Activated CD8-positive, alpha-beta memory T cell treated with anti-CD3 and anti-CD28 coated beads for 36 hours (primary cell): ENCODE data around the gene ZNF814. TPM values are rescaled to one million over a fixed set of nuclear protein-coding genes. Genes with fewer than 3 reads are reported as not detected.
"Not testable (repeated sequence)": the region's sequence is repeated elsewhere in the genome, so short reads cannot be mapped to it uniquely, and the experiment has no call there.

Experiments
- CTCF ChIA-PET: fragments of 350-600 bp; sonication (Branson Sonifier 250); formaldehyde crosslinking; loops from one replicate; lab custom pipeline; 2021; ENCODE audit warnings: antibody characterized with exemption; lab: Charles Lee
- POLR2A ChIA-PET: fragments of 350-600 bp; sonication (Branson Sonifier 250); formaldehyde crosslinking; loops from one replicate; lab custom pipeline; 2021; ENCODE audit warnings: antibody characterized with exemption; lab: Charles Lee
- total RNA-seq, 2 experiments: library from RNA; stranded (reverse); gene quantifications; one replicate each; pipeline ENCODE4 v1.2.3, GENCODE V29; 2021

The ZNF814 gene
- total RNA-seq, 2 experiments from 2014 or later, result 34.3 to 36.8 TPM

DNA sequence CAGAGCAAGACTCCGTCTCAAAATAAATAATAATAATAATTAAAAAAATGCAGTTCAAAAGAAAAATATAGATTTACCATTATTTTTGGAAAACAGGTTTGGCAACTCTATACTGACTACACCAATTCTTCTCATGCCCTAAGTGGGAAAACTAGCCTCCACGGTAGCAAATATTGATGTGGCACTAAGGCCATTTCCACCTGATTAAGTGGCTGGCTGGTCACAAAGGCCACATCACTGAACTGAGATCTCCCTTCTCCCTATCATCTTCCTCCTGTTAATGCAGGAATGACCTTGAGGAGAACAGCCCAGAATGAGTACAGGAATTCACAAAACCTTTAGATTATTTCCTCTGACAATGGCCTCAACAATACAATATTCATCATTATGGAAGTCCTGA lies 18.6 kb downstream of the ZNF814 start:
- ChIA-PET CTCF (no interaction called here), POLR2A (no interaction called here)

GRCh38 chr19:57869655-57870054 lies 19.2 kb downstream of the ZNF814 start:
- POLR2A ChIA-PET, CTCF ChIA-PET: not testable (repeated sequence)

- ChIA-PET POLR2A (no interaction called here), CTCF (no interaction called here)
These were observed 20.9 kb downstream of the ZNF814 start for GRCh38 chr19:57867868-57868492.

GRCh38 chr19:57862351-57862750 lies 26.5 kb downstream of the ZNF814 start:
- POLR2A ChIA-PET, CTCF ChIA-PET: not testable (repeated sequence)

- POLR2A ChIA-PET, CTCF ChIA-PET: not testable (repeated sequence)
These were observed 34.7 kb downstream of the ZNF814 start for GRCh38 chr19:57854117-57854516.

DNA sequence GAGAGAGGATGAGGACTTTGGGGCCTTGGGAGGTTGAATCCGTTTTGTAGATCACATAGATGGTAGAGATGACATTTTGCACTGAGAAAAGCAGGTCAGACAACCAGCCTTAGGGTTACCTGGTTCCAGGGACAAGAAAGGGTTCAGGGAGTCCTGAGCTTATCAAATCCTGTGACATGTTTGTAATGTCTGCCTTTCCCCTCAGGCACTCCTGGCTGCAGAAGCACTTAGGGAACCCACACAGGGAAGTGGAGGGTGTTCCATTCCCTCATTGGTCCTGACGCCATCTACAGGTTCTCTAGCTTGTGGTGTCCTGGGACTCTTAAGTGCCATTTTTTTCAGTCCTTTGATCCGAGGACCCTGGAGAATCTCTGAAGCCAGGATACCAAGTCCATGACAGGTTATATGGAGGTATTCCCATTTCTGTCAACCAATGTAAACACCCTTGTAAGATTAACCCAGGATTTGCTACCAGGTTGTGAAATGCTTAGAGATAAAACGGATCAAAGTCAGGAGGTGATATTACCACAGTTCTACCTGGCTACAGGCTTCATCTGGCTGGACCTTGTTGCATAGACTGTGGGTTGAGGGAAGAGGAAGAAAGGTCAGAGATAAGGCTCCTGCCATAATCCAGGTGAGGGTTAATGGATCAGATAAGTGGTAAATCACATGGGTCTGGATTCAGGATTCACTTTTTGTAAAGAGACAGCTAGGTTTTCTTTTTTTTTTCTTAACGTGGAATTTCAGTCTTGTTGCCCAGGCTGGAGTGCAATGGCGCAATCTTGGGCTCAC lies 36.8 kb downstream of the ZNF814 start:
- CTCF ChIA-PET, result not testable (repeated sequence)
- POLR2A ChIA-PET, result interaction anchor here (0.6 kb wide), 1 partner anchor 672 kb away, joined by 7 read pairs; no protein-coding TSS in a partner anchor

DNA sequence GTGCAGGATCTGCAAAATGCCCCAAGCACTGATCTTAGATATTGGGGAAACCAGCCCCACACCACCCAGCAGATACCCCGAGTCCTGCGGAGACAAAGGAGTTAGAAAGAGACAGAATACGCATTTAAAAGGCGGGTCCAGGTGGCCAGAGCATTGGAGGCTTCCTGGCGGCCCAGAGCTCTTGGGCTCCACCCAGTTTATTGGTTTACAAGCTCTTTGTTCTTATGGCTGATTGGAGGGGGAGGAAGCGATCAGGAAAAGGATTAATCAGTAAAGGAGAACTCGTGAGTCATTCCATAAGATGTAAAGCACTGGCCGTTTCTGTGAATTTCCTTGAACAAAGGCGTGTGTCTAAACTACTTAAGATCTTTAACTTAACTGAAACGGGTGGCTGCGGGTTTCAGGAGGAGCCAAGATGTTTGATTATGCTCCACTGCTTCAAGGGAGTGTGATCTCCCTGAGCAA lies 38.3 kb downstream of the ZNF814 start:
- CTCF ChIA-PET, result no interaction called here

GRCh38 chr19:57849666-57850473 lies 39.0 kb downstream of the ZNF814 start, which contains the start of gene ZNF587:
Gene ZNF587 (plus strand): TSS chr19:57849859. CDS start chr19:57850039, 180 bp downstream.
- POLR2A ChIA-PET, result interaction anchor here (0.5 to 1.0 kb wide), 3 partner anchors 30 to 317 kb away, joined by 3 to 6 read pairs (median 4); no protein-coding TSS in a partner anchor
- CTCF ChIA-PET, result not testable (repeated sequence)

More for the DNA sequence above, 38.3 kb downstream of the ZNF814 start:
- POLR2A ChIA-PET, result interaction anchor here (0.6 kb wide), 1 partner anchor 77 kb away, joined by 3 read pairs; no protein-coding TSS in a partner anchor

- CTCF ChIA-PET, result not testable (repeated sequence)
- POLR2A ChIA-PET, result interaction anchor here (0.5 to 1.0 kb wide), 2 partner anchors 29 to 318 kb away, joined by 4 to 6 read pairs; no protein-coding TSS in a partner anchor
These were observed 39.6 kb downstream of the ZNF814 start for GRCh38 chr19:57849162-57849665.

DNA sequence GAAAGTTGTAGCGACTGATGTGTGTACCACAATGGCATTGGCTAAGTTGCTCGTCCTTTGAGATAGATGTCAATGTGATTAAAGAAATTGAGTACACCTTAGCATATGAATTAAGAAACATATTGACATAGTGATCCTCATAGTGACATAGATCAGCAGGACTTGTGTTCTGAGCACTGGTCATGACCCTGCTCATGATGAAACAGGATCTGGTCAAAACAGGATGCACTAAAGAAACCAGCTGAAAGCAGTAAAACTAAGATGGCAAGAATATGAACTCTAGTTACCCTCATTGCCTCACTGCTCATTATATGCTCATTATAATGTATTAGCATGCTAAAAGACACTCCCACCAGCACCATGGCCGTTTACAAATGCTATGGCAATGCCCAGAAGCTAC lies 41.7 kb downstream of the ZNF814 start:
- POLR2A ChIA-PET, CTCF ChIA-PET: not testable (repeated sequence)

- POLR2A ChIA-PET, result no interaction called here
- CTCF ChIA-PET, result no interaction called here
These were observed 47.6 kb downstream of the ZNF814 start for GRCh38 chr19:57841122-57841763.

GRCh38 chr19:57838622-57839191 lies 50.1 kb downstream of the ZNF814 start:
- POLR2A ChIA-PET, CTCF ChIA-PET: not testable (repeated sequence)

- POLR2A ChIA-PET, CTCF ChIA-PET: not testable (repeated sequence)
These were observed 51.8 kb downstream of the ZNF814 start for GRCh38 chr19:57836991-57837390.

DNA sequence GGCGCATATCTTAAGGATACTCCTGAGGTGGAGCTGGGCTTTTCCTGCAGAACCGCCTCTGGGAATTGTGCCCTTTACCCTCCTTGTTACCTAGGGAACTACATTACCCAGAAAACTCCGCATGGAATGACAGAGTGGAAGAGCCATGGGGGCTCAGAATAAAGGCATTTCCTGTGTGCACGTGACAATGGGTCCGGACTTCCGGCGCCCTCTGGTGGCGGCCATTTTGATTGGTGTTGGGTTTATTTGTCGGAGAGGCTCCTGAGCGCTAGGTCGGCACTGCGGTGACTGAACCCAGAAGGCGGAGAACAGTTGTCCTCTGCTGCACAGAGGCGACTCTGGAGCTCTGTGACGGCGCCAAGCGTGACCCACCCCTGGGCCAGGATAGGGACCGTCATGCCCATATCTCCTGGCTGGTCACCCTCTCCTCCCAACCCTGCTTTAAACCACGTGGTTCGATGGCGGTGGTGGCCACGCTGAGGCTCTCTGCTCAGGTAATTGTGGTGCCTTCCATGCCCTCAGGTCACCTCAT lies 58.7 kb downstream of the ZNF814 start, which contains the start of gene ZNF587B:
Gene ZNF587B, plus strand, starts transcription at position 229 of the 532 bp plus-strand sequence. Its CDS starts 230 bp downstream, at position 459.
- ChIA-PET POLR2A (no interaction called here), CTCF (no interaction called here)

GRCh38 chr19:57829316-57829715 lies 59.5 kb downstream of the ZNF814 start:
- ChIA-PET CTCF (no interaction called here), POLR2A (no interaction called here)

GRCh38 chr19:57825511-57825910 lies 63.3 kb downstream of the ZNF814 start:
- CTCF ChIA-PET, result no interaction called here
- POLR2A ChIA-PET, result no interaction called here

DNA sequence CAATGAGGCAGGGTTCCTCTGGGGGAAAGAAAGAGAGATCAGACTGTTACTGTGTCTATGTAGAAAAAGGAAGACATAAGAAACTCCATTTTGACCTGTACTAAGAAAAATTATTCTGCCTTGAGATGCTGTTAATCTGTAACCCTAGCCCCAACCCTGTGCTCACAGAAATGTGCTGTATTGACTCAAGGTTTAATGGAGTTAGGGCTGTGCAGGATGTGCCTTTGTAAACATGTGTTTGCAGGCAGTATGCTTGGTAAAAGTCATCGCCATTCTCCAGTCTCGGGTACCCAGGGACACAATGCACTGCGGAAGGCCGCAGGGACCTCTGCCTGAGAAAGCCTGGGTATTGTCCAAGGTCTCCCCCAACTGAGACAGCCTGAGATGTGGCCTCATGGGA lies 65.2 kb downstream of the ZNF814 start:
- CTCF ChIA-PET, result not testable (repeated sequence)

GRCh38 chr19:57823155-57823554 lies 65.7 kb downstream of the ZNF814 start:
- CTCF ChIA-PET, POLR2A ChIA-PET: not testable (repeated sequence)

More for the DNA sequence above, 65.2 kb downstream of the ZNF814 start:
- POLR2A ChIA-PET, result not testable (repeated sequence)
